Adipocyte (in vitro differentiated cells): ENCODE results near the gene USP24.

Source experiments
- DNase-seq: peaks from one replicate; pipeline ENCODE4 v3.0.0-alpha.2; 2015; ENCODE audit warnings: low read depth
- H3K27me3 ChIP-seq: replicated peaks from 2 replicates; pipeline ENCODE4 v1.7.0; 2013; ENCODE audit warnings: mild to moderate bottlenecking, low read length, moderate library complexity; ENCODE audit not compliant: control insufficient read depth, insufficient read depth
- H3K36me3 ChIP-seq: 2 replicates; pipeline ENCODE4 v1.7.0; 2013; ENCODE audit warnings: low read length, mild to moderate bottlenecking, moderate library complexity; ENCODE audit not compliant: control insufficient read depth, insufficient read depth, severe bottlenecking
- H3K4me1 ChIP-seq: 2 replicates; pipeline ENCODE4 v1.7.0; 2013; ENCODE audit warnings: mild to moderate bottlenecking, low read length, moderate library complexity; ENCODE audit not compliant: control insufficient read depth, insufficient read depth
- H3K4me3 ChIP-seq: 2 replicates; pipeline ENCODE4 v1.7.0; 2013; ENCODE audit warnings: mild to moderate bottlenecking, low read length, moderate library complexity
- H3K9ac ChIP-seq: 2 replicates; pipeline ENCODE4 v1.7.0; 2013; ENCODE audit warnings: mild to moderate bottlenecking, low read length, moderate library complexity
- H3K9me3 ChIP-seq: 2 replicates; pipeline ENCODE4 v1.7.0; 2013; ENCODE audit warnings: mild to moderate bottlenecking, low read length, moderate library complexity; ENCODE audit not compliant: control insufficient read depth

The USP24 gene

GRCh38 chr1:55055951-55056631 is 159.1 kb downstream of the USP24 start:
- Histone ChIP-seq H3K9me3 (no peaks in the 10 kb centered on the region), H3K36me3 (peaks cover 41% of the 10 kb centered on the region), H3K9ac (no peak overlapping the region), H3K4me1 (peaks cover 32% of the 10 kb centered on the region), H3K4me3 (no peak overlapping the region), H3K27me3 (no peaks in the 10 kb centered on the region)
- DNase-seq, result no peak

DNA sequence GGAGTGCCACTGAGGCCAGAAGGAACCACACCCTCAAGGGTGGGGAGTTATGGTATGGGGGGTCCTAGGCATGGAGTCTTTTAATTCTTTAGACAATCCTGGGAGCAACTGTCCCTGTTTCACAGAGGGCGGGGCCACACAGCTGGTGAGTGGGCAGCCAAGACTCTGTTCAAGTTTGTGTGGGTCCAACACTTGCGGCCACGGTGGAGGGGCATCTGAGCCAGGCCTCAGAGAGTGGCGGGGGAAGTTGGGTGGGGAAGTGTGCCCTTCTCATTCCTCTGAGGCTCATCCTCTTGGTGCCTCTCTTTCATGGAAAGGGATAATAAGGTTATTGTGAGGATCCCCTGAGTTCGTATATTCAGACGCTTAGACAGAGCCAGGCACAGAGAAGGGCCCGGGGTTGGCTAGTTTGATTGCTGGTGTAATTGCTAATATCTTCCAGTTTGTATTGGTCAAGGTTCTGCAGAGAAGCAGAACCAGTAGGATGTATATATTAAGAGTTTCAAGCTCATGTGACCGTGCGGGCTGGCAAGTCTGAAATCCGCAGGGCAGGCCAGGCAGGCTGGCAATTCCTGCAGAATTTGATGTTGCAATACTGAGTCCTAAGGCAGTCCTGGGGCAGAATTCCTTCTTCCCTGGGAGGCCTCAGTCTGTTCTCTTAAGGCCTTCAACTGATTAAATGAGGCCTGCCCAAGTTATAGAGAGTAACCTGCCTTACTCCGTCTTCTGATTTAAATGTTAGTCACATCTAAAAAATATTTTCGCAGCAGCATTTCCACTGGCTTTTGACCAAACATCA is 159.9 kb downstream of the USP24 start:
- no peak overlapping the region for H3K4me3 ChIP-seq
- H3K9ac ChIP-seq, result no peak overlapping the region
- peaks cover 32% of the 10 kb centered on the region for H3K36me3 ChIP-seq
- peak; percentile 68 for DNase-seq
- no peaks in the 10 kb centered on the region for H3K27me3 ChIP-seq
- peaks cover 38% of the 10 kb centered on the region for H3K4me1 ChIP-seq
- no peaks in the 10 kb centered on the region for H3K9me3 ChIP-seq

DNA sequence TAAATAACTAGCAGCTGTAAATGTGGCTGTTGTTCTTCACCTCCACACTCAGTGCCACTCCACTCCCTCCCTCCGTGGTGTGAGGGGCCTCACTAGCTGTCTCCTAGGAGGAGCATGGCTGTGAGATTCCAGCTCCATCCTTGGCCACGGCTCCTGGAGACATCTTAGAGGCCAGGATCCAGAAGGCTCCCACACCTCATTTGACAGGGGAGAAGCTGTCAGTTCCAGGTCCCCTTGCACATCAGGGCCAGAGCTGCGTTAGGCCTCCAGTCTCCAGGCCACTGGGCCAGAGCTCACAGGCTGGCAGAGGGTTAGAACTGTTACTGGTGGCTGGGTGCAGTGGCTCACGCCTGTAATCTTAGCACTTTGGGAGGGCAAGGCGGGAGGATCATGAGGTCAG is 160.8 kb downstream of the USP24 start:
- Histone ChIP-seq H3K36me3 (peaks cover 24% of the 10 kb centered on the region), H3K9me3 (no peaks in the 10 kb centered on the region), H3K27me3 (no peaks in the 10 kb centered on the region), H3K4me1 (peaks cover 43% of the 10 kb centered on the region), H3K4me3 (no peak overlapping the region), H3K9ac (no peak overlapping the region)
- no peak for DNase-seq

- Histone ChIP-seq H3K9ac (peak overlapping the region; percentile 72), H3K9me3 (no peaks in the 10 kb centered on the region), H3K4me3 (no peak overlapping the region), H3K4me1 (peaks cover 43% of the 10 kb centered on the region), H3K27me3 (peaks cover 5% of the 10 kb centered on the region), H3K36me3 (peaks cover 22% of the 10 kb centered on the region)
- peak; percentile 24 for DNase-seq
These were observed 161.8 kb downstream of the USP24 start for GRCh38 chr1:55053265-55053954.

DNA sequence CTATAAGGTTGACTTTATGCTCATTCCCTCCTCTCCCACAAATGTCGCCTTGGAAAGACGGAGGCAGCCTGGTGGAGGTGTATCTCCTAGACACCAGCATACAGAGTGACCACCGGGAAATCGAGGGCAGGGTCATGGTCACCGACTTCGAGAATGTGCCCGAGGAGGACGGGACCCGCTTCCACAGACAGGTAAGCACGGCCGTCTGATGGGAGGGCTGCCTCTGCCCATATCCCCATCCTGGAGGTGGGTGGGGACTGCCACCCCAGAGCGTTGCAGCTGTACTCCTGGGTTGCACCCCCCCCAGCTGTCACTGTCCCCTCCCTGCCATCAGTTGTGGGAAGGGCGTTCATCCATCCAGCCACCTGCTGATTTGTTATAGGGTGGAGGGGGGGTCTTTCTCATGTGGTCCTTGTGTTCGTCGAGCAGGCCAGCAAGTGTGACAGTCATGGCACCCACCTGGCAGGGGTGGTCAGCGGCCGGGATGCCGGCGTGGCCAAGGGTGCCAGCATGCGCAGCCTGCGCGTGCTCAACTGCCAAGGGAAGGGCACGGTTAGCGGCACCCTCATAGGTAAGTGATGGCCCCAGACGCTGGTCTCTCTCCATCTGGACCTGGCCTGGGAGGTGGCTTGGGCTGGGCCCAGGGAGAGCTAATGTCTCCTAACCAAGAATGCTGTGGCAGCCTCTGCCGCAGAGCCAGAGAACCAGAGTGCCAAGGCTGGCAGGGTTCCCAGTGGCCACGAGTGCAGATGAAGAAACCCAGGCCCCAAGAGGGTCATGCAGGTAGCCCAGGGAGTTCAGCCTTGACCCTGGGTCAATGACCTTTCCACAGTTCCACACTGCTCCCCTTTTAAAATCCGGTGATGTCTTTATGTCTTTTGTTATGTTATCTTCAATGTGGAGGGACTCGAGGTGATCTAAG is 162.7 kb downstream of the USP24 start:
- Histone ChIP-seq H3K36me3 (peaks cover 17% of the 10 kb centered on the region), H3K27me3 (peaks cover 8% of the 10 kb centered on the region), H3K9ac (peak overlapping the region; percentile 72), H3K4me3 (no peak overlapping the region), H3K4me1 (peaks cover 43% of the 10 kb centered on the region), H3K9me3 (no peaks in the 10 kb centered on the region)
- no peak for DNase-seq

DNA sequence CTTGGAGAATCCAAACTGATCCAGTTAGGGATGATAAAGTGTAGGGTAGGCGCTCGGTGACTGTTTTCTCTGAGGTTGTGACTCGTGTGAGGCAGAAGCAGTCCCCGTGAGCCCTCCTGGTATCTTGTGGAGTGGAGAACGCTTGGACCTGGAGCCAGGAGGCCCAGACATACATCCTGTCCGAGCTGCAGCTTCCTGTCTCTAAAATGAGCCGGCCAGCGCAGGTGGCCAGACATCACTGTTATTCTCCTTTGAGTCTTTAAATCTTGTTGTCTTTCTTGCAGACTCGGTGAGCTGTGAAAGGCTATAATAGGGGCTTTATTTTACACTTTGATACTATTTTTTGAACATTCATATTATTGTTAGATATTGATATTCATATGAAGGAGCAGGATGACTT is 163.5 kb downstream of the USP24 start:
- peaks cover 18% of the 10 kb centered on the region for H3K36me3 ChIP-seq
- H3K4me1 ChIP-seq, result peaks cover 43% of the 10 kb centered on the region
- no peak overlapping the region for H3K9ac ChIP-seq
- no peaks in the 10 kb centered on the region for H3K9me3 ChIP-seq
- DNase-seq, result no peak
- no peak overlapping the region for H3K4me3 ChIP-seq
- peaks cover 16% of the 10 kb centered on the region for H3K27me3 ChIP-seq

GRCh38 chr1:55051169-55051568 is 164.0 kb downstream of the USP24 start:
- DNase-seq, result no peak
- Histone ChIP-seq H3K27me3 (peaks cover 18% of the 10 kb centered on the region), H3K9me3 (no peaks in the 10 kb centered on the region), H3K4me1 (peaks cover 43% of the 10 kb centered on the region), H3K4me3 (no peak overlapping the region), H3K36me3 (peaks cover 21% of the 10 kb centered on the region), H3K9ac (no peak overlapping the region)

DNA sequence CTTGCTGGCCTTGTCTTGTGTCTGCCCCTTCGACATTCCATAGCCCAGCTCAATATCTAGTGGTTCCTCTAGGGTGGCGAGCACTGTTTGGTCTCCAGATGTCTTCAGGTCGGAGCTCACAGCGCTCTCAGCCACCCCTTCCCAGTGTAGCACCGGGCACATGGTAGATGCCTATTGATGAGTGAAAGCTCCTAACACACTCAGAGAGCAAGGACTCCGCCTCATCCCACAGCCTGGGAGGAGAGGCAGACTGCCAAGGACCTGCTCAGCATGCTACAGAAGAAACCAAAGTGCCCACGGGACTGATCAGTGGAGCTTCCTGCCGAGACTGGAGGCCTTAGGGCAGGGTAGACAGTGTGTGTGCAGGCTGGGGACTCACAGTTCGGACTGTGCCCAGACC is 164.9 kb downstream of the USP24 start:
- H3K4me3 ChIP-seq, result no peak overlapping the region
- H3K9me3 ChIP-seq, result no peaks in the 10 kb centered on the region
- peaks cover 24% of the 10 kb centered on the region for H3K36me3 ChIP-seq
- no peak overlapping the region for H3K9ac ChIP-seq
- DNase-seq, result peak; percentile 49
- peaks cover 36% of the 10 kb centered on the region for H3K4me1 ChIP-seq
- peaks cover 18% of the 10 kb centered on the region for H3K27me3 ChIP-seq

DNA sequence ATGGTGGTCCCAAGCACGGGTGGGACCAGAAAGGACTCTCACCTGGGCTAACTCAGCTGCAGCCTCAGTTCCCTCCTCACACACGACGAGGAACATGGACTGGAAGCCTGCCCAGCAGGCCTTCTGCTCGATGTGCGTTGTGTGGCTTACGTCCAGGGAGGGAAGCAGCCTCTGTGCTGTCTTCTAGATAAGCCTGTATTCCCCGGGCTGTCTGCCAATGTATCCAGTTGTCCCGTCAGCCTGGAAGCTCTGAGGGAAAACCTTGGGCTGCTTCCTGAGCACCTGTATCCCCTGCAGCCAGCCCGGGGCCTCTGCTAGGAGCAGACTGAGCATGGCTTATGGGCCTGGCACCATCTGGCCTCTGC is 165.3 kb downstream of the USP24 start:
- DNase-seq, result no peak
- H3K4me3 ChIP-seq, result no peak overlapping the region
- peaks cover 18% of the 10 kb centered on the region for H3K27me3 ChIP-seq
- peaks cover 24% of the 10 kb centered on the region for H3K36me3 ChIP-seq
- H3K9ac ChIP-seq, result no peak overlapping the region
- H3K4me1 ChIP-seq, result peaks cover 32% of the 10 kb centered on the region
- H3K9me3 ChIP-seq, result no peaks in the 10 kb centered on the region

GRCh38 chr1:55049271-55049913 is 165.8 kb downstream of the USP24 start:
- H3K4me3 ChIP-seq, result no peak overlapping the region
- H3K9ac ChIP-seq, result no peak overlapping the region
- H3K27me3 ChIP-seq, result peaks cover 18% of the 10 kb centered on the region
- peaks cover 31% of the 10 kb centered on the region for H3K4me1 ChIP-seq
- no peak for DNase-seq
- no peaks in the 10 kb centered on the region for H3K9me3 ChIP-seq
- H3K36me3 ChIP-seq, result peaks cover 29% of the 10 kb centered on the region
